Islet of Langerhans (tissue), 1 donor: Measurements from ENCODE around the gene CFAP299.
"Not testable (repeated sequence)": the region's sequence is repeated elsewhere in the genome, so short reads cannot be mapped to it uniquely, and the experiment has no call there.

ENCODE experiments used
- FAIRE-seq: peaks from one replicate; lab custom pipeline; 2011; peaks lifted over from hg19 to GRCh38; lab: Jason Lieb, UNC

The CFAP299 gene

DNA sequence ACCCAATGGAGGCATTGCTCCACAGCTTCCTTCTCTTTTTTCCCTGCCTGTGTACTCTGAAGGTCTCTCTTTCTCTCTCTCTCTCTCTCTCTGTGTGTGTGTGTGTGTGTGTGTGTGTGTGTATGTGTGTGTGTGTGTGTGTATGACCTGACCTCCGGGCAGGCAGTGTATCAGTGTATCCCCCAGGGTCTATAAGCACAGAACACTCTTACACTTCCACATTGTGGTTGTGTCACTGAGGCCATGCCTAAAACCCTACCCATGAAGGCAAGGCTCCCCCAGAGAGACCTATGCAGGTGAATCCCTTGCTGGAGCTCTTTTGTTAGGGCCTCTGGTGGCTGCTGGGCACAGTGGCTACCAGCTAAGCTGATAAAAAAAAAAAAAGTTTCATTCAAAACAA lies 394.6 kb downstream of the CFAP299 start:
- FAIRE-seq: no peak

DNA sequence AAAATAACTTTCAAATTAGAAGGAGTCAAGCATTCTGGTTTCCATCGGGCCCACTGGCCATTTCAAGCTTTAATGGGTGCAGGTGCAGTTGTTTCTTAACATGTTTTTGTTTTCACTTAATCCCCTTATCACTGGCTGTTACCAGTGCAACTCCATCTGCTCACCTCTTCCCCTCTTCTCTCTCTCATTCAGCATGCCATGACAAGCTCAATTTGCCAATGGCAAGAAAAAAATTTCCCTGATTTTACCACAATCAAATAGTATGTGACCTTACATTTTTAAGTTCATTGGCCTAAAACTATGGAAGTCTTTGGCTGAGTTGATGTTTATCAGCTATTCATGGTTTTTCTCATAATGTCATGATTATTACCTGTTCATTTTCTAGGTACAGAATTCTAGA lies 395.9 kb downstream of the CFAP299 start:
- no peak for FAIRE-seq

DNA sequence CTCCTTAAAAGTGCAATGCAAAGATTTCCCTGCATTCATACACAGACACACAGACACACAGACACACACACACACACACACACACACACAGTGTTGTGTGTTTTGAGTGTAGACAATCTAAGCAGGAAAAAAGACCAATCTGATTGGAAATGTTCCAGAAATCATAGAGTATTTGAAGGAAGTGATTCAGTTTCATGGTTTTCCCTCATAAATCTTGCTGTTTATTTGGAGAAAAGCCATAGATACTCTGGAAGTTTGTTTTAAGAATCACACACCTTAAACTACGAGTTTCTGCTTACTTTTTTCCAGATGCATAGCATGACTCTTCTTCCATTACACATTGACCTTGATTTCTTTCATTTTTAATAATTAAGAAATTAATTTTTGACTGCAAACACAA lies 396.5 kb downstream of the CFAP299 start:
- FAIRE-seq: no peak

DNA sequence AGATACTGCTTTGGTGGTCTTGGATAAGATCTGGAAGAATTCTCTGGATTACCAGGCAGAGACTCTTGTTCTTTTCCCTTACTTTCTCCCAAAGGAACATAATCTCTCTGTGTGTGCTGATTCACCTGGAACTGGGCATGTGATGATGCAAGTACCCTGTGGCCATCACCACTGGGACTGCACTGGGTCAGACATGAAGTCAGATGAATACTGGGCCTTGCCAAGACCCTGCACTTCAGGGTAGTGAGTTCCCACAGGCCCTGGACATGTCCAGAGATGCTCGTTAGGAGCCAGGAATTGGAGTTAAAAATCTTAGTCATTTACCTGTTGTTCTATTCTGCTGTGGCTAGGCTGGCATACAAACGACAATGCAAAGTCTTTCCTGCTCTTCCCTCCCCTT lies 404.8 kb downstream of the CFAP299 start:
- no peak for FAIRE-seq

DNA sequence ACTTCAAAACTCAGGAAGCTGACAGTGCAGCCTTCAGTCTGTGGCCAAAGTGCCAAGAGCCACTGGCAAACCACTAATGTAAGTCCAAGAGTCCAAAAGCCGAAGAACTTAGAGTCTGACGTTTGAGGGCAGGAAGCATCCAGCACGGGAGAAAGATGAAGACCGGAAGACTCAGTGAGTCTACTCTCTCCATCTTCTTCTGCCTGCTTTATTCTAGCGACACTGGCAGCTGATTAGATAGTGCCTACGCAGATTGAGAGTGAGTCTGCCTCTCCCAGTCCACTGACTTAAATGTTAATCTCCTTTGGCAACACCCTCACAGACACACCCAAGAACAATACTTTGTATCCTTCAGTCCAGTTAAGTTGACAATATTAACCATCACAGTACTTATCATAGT lies 414.0 kb downstream of the CFAP299 start:
- not testable (repeated sequence) for FAIRE-seq

DNA sequence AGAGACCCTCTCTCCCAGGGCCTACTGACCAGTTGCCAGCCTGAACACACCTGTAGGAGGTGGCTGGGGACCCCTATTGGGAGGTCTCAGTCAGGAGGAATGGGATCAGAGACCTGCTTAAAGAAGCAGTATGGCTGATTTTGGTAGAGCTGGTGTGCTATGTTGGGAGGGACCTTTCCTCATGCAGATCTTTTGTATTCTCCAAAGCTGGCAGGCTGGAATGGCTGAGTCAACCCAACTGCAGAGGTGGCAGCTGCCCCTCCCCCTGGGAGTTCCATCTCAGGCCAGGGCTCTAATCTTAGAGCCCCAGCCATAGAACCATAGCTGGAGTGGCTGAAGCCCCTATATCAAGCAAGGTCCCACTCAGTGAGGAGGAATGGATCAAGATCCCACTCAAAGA lies 415.7 kb downstream of the CFAP299 start:
- FAIRE-seq: no peak

DNA sequence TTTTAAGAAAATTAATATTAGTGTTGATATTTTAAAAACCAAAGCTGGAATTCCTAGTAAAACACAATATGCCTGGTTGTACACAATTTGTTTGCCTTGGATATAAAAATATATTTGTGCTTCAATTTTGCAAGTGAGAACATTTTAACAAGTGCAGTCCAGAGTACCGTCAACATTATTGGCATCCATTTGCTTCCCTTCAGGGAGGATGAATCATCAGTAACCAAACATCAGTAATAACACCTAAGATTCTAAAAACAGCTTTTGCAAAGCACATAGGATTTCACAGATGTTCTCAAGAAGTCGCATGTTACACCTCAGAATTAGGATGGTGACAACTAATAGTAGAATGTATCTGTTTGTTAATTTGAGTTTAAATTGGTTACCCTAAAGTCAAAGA lies 432.4 kb downstream of the CFAP299 start:
- FAIRE-seq: no peak

DNA sequence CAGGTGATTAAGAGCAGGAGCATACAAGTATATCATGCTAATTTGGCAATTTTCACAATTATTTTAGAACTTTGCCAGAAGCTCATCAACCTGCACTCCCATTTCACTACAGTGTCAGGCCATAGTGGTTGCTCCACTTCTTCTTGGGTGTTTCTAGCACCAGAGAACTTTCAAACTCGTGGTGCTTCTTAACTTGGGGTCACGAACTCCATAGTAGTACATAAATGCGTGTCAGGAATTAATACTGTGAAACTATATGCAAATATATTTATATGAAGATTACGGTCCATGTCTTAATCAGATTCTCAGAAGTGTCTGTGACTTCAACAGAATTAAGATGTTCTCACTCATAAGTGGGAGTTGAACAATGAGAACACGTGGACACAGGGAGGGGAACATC lies 440.6 kb downstream of the CFAP299 start:
- FAIRE-seq: no peak

DNA sequence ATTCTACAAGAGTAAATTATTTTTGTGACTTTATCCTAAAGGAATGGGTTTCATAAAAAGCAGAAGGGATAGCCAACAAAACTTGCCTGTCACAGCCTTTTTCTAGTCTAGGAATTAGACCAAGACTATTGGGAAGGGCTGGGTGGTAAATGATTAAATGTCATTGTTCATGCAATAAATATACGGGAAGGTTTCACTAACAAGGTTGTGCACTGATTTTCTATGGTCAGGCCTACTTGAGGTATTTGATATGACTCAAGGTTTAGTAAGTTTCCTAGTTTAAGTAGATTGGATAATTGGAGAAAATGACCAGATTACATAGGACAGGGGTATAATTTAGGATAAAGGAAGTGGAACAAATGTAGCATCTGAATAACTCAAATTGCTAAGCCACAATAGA lies 445.9 kb downstream of the CFAP299 start:
- no peak for FAIRE-seq

DNA sequence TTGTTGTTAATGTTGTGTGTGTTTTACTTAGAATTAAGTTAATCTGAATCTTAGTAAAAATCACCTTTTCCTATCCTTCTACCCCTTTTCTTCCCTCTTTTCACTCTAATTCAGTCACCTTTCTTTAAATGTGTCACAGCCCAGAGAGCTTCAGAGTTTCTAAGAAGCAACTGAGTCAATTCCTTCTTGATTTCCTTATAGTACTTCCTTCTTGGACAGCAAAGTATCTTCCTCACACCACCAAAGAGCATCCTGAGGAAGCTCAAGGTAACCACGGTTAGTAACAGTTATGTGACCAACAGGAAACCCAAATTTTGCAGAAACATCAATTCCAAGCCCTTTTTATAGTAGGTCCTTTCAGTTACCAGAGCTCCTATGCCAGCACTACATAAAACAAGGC lies 451.8 kb downstream of the CFAP299 start:
- no peak for FAIRE-seq

DNA sequence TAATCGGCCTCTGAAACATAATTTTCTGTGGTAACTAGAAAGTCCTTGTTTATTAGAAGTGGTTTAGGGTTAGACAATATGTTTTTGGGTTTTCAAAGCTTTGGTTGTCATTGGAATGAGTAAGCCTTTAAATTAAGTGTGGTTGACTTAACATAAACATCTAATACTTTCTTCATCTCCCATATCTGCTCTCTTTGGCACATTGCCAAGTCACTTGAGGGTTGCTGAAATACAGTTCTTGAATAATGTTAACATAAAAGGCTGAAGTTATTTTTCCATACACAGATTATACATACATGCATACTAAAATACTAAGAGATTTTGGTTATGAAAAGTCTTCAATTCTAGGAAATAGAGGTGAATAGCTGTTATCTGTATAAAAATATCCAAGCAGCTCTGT lies 453.3 kb downstream of the CFAP299 start:
- FAIRE-seq: no peak

DNA sequence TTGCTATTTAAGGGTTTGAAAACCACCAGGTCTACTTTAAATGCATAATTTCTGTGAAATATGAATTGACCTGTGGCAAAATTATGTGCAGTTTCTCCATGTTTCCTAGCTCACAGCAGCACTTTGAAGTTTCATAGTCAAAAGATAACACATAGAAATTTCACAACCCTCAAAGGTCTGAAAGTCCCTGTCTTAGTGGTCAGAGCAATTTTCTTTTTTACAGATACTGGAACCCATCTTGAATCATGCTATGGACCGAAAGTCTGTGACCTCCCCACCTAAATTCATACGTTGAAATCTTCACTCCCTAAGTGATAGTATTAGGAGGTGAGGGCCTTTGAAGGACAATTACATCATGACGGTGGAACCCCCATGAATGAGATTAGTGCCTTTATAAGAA lies 454.6 kb downstream of the CFAP299 start:
- FAIRE-seq: no peak

DNA sequence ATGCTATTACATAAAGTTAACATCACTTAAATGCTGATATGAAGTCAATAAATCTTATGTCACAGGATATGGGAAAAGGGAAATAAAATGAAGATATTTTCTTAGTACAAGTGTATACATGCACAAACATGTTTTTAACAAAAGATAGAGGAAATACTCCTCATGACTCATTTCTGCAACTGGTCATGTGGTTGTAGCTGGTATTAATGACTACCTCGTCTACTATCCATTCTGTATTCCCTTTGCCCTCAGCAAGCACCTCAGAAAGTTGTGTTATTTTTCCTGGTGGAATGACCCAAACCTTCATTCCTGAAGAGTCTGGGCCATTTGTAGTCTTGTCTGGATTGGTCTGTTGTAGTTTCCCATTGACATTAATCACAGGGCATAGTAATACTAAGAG lies 458.1 kb downstream of the CFAP299 start:
- not testable (repeated sequence) for FAIRE-seq

DNA sequence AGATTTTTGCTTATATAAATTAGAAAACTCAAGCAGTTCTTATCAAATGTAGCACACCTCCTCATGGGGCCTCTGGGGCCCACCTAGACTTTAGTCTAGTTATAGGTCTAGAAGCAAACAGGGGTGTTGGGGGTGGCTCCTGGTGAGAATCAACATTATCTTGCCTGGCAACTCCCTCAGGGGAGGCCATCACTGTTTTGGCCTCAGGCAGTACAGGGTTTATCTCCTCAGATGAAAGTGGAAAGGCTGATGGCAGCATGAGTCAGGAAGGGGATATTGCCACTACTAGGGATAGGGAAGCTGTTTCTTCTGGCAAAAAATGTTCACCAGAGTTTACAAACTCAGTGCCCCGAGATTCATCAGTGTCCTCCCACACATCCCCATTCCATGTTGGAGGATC lies 462.6 kb downstream of the CFAP299 start:
- FAIRE-seq: no peak

DNA sequence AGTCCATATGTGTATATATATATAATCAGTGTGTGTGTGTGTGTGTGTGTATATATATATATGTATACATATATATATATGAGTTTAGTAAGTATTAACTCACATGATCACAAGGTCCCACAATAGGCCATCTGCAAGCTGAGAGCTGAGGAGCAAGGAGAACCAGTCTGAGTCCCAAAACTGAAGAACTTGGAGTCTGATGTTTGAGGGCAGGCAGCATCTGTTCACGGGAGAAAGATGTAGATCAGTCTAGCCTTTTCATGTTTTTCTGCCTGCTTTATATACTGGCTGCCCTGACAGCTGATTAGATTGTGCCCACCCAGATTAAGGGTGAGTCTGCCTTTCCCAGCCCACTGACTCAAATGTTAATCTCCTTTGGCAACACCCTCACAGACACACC lies 465.2 kb downstream of the CFAP299 start:
- FAIRE-seq: not testable (repeated sequence)

DNA sequence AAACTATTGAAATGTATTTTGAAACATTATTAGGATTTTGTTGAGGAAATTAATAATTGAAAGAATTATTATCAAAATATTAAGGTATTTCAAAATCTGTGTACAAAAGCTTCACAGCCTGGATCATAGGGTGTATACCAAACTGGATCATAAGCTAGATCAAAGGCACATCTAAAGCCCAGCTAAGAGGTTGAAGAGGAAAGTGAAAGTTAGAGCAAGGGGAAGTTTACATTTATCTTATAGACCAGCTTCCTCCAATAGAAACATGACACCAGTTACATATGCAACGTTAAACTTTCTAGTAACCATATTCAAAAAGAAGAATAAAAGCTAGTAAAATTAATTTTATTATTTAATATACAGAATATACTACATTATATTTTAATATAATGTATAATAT lies 467.8 kb downstream of the CFAP299 start:
- no peak for FAIRE-seq

DNA sequence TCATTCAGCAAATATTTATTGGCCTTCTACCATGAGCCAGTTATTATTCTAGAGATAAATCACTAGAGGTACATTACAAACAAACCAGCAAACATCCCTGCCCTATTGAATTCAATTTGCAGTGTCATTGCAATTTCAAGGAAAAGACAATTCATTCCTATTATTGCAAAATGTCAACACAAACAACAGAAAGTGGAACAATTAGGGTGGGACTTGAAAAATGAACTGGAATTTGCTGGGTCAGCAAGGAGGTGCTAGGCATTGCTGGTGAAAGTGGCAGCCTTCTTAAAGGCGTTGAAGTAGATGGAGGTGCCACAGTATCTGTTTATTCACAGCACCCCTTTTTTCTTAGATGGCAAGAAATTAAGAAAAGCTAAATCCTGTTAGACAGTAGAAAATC lies 470.9 kb downstream of the CFAP299 start:
- no peak for FAIRE-seq

DNA sequence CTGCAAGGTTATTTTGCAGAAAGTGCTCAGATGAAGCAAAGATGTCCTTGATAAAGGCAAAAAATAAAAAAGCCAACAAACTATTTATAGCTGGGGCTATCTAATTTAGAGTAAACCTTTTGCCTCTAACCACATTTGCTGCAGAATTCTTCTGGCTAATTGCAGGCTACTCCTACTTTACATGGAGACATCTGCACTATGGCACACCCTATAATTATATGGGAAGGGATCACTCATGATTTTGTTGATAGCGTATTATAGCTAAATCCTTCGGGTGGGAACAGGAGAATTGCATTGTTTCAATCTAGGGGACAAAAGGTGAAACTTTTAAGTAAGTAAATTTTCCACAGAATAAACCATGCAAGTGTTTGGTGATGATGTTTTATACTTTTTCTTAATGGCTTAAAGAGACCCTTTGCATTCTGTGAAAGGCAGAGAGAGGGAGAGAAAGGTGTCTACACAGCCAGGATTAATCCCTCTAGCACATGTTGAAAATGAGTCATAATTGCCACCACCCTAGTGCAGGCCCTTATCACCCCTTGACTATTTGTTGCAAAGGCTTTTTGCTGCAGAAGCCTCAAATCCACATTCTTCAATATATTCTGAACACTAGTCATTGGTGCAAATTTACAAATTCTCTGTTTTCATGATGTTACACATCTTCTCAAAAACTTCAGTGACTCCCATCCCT lies 473.7 kb downstream of the CFAP299 start:
- no peak for FAIRE-seq

DNA sequence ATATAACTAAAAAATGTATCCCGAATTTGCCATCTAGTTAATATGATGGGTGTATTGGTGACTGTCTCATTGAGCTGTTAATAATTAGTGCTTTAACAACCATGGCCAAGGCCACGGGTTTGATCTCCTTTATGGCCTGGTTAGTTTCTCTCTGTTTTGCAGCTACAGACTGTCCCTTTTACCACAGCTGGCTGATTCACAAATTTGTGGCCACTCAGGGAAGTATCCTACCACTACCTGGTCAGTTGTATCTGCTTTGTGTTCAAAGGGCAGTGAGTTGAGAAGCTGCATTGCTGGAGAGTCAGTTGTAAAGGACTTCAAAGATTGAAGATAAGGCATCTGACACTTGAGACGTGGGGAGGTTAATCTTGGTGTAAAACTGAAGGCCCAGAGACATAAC lies 475.9 kb downstream of the CFAP299 start:
- no peak for FAIRE-seq

DNA sequence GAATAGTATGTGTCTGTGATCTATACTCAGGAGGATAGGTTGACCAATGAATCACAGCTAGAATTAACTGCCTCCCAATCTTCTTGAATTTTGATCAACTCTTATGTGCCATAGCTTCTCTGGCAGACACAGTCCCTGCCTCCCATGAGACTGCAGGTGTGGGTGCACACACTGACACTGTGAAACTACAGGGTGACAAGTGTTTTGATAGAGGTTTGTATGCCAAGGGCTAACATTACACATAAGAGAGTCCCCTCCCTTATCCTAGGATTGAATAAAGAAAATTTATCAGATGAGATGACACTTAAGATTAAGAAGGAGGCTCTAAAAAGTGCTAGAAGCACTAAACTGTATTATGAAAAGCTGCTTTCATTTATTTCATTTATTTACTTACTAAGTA lies 476.6 kb downstream of the CFAP299 start:
- FAIRE-seq: no peak

DNA sequence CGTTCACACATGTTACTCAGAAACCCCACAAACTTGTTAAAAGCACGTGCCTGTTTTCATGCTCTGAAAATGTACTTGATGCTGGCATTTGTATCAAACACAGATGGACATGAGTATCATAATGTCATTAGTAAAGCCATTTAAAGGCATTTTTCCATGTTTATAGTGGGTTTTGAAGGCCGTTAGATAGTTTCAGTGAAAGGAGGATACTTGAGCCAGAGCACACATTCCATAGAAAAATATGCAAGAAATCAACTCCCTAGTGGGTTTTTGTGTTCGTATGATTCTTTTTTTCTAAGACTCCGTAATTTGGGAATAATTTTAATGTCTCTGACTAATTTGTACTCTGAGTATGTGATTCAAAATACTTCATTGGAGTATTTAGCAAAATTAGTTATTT lies 478.7 kb downstream of the CFAP299 start:
- FAIRE-seq: no peak

DNA sequence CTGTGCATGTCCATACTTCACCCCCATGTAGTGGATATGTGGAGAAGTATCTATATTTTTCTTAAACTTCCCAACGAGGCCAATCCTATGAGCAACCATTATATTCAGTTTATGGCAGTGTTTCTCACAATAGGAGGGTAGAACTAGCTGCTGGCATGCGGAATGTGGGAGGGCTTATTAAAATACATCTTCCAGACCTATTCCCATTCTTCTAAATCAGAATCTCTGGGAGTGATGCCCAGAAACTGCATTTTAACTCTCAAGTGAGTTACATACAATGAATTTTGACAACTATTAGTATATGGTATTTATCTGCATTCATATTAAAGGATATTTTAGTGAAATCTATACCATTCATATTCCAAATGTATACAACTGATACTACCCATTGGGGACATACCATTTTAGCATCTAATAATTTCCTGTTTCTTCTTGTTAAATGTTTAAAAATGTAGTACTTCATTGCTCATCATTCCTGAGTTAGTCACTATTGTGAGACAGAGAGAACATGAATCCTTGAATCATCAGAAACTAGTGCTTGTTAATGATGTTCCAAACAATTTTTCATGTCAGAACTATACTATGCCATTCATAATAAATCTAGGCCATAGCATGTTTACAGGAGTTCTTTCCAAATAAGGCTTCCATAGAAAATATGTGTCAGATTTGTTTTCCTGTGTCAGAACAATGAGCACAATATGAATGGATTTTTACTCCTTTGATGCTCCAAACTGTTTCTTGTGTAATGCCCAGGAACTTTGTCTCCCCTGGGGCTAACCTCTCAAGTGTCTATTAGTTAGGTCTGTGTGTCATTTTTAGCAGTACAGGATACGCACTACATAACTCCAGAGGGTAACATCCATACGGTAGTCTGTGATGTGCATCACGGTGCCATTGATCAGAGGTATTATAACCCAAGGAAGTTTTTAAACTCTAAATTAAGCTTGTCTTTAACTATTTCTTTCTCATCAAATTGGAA lies 496.1 kb downstream of the CFAP299 start:
- no peak for FAIRE-seq

DNA sequence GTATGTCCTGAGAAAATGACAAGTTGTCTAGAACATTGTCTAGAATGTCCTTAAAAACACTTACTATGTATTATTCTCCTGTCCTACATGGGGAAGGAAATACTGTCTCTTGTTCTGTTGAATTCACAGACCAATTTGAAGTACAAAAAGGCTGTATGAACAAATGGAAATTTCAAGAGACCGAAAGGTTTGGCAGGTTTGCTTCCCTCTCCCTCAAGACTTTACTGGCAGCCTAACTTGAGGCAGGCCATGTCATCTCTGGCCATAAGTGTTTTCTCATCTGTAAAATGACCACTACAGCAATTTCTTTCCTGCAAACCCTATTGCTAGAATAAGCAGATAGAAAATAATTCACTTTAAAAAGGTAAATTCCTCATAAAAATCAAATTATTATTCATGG lies 503.8 kb downstream of the CFAP299 start:
- FAIRE-seq: no peak

DNA sequence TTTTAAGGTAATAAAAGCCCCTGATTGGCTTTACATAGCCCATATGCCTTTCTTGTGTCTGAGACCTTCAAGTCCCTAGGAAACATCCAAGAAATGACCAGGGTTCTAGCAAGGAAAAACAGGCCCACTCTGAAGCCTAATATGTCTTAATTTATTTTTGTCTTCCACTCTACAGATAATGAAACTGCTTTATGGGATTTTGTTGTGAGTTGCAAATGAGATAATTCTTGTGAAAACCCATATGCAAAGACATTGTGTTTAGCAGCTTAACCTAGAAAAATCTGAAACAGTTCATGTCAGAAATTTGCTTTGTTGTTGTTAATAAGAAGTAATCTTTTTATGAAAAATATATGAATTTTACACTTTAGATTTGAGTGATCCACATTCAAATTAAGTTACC lies 504.3 kb downstream of the CFAP299 start:
- no peak for FAIRE-seq
